Neutrophil (primary cell): ENCODE data around the gene COLGALT1.
"Not testable (repeated sequence)": the region's sequence is repeated elsewhere in the genome, so short reads cannot be mapped to it uniquely, and the experiment has no call there.

Source experiments
- H3K27ac ChIP-seq: fragments of 200-600 bp; sonication (generic); 2 replicates; pipeline ENCODE4 v1.5.1; 2016; ENCODE audit warnings: mild to moderate bottlenecking, moderate library complexity
- H3K27me3 ChIP-seq: fragments of 200-600 bp; sonication (generic); 2 replicates; pipeline ENCODE4 v1.6.0; 2016; ENCODE audit warnings: mild to moderate bottlenecking
- H3K36me3 ChIP-seq: fragments of 200-600 bp; sonication (generic); 2 replicates; pipeline ENCODE4 v1.5.1; 2017
- H3K4me1 ChIP-seq, 2 experiments: fragments of 200-600 bp in 1 of 2; sonication (generic) in 1 of 2; 1 replicate in 1 of 2; 2 replicates in 1 of 2; pipeline versions ENCODE4 v1.5.1 to v1.6.1; 2013 to 2016; ENCODE audit warnings: low read depth in 1 of 2, low read length in 1 of 2, mild to moderate bottlenecking in 1 of 2, moderate library complexity in 1 of 2; ENCODE audit not compliant: control insufficient read depth in 1 of 2, insufficient read depth in 1 of 2
- H3K4me3 ChIP-seq, 2 experiments: fragments of 200-600 bp in 1 of 2; sonication (generic) in 1 of 2; 1 replicate in 1 of 2; 2 replicates in 1 of 2; pipeline ENCODE4 v1.5.1; 2013 to 2016; ENCODE audit warnings: low read depth in 1 of 2, low read length in 1 of 2, mild to moderate bottlenecking in 1 of 2, moderate library complexity in 1 of 2
- H3K9me3 ChIP-seq: fragments of 200-600 bp; sonication (generic); 2 replicates; pipeline ENCODE4 v1.5.1; 2016
- CTCF ChIP-seq: fragments of 200-600 bp; sonication (generic); IDR thresholded peaks from 2 replicates; pipeline ENCODE4 v1.5.1; 2016; ENCODE audit warnings: antibody characterized with exemption

COLGALT1 gene

GRCh38 chr19:17555480-17555928 lies at the start of gene COLGALT1:
COLGALT1 (plus strand) TSS chr19:17555649; CDS start chr19:17555714, 65 bp downstream.
- peak; percentile 49 for TF ChIP-seq CTCF
- peaks cover 9% of the 10 kb centered on the region for H3K36me3 ChIP-seq
- H3K4me3 ChIP-seq = peak within 1 kb of the TSS; percentile 85 to 93
- H3K27me3 ChIP-seq = no peaks in the 10 kb centered on the region
- H3K27ac ChIP-seq = peak within 1 kb of the TSS; percentile 89
- no peaks in the 10 kb centered on the region for H3K9me3 ChIP-seq
- peaks cover 39 to 52% of the 10 kb centered on the region in 2 experiments for H3K4me1 ChIP-seq

- Histone ChIP-seq H3K4me1 (peaks cover 17 to 28% of the 10 kb centered on the region in 2 experiments), H3K27ac (no peak overlapping the region), H3K4me3 (no peak overlapping the region), H3K27me3 (no peaks in the 10 kb centered on the region), H3K36me3 (no peaks in the 10 kb centered on the region), H3K9me3 (no peaks in the 10 kb centered on the region)
- TF ChIP-seq CTCF = no peak
These were observed 48.7 kb upstream of the COLGALT1 start for GRCh38 chr19:17506745-17507144.

- not testable (repeated sequence) for H3K27me3 ChIP-seq, H3K36me3 ChIP-seq, H3K27ac ChIP-seq, H3K4me3 ChIP-seq, H3K9me3 ChIP-seq
- peaks cover 32 to 43% of the 10 kb centered on the region in 2 experiments for H3K4me1 ChIP-seq
These were observed 46.9 kb upstream of the COLGALT1 start for GRCh38 chr19:17508558-17508933.

- peak overlapping the region; percentile 89 to 100 for H3K4me3 ChIP-seq
- H3K4me1 ChIP-seq = peaks cover 34 to 41% of the 10 kb centered on the region in 2 experiments
- H3K27ac ChIP-seq = peak overlapping the region; percentile 97
- H3K9me3 ChIP-seq = no peaks in the 10 kb centered on the region
- H3K36me3 ChIP-seq = no peaks in the 10 kb centered on the region
- H3K27me3 ChIP-seq = no peaks in the 10 kb centered on the region
- TF ChIP-seq CTCF = no peak
These were observed 45.0 kb upstream of the COLGALT1 start for GRCh38 chr19:17510220-17510993.

GRCh38 chr19:17511724-17512573 lies 43.5 kb upstream of the COLGALT1 start:
- Histone ChIP-seq H3K4me3 (peak overlapping the region; percentile 89 to 100), H3K27ac (peak overlapping the region; percentile 97), H3K27me3 (no peaks in the 10 kb centered on the region), H3K9me3 (no peaks in the 10 kb centered on the region), H3K4me1 (peaks cover 34 to 37% of the 10 kb centered on the region in 2 experiments), H3K36me3 (peaks cover 10% of the 10 kb centered on the region)
- no peak for TF ChIP-seq CTCF
